WTC11 (cell line): ENCODE results near the gene ABCF2. TPM values are rescaled to one million over a fixed set of nuclear protein-coding genes. Genes with fewer than 3 reads are reported as not detected.

Experiments used
- ATAC-seq: fragments of 200-7000 bp; cut with Tn5 transposase; 2 replicates; pipeline ENCODE4 v1.10.0; 2021; ENCODE audit warnings: mild to moderate bottlenecking, moderate library complexity
- CTCF ChIA-PET: fragments of 300-600 bp; sonication (Branson Sonifier 250); formaldehyde crosslinking; loops from one replicate; lab custom pipeline; 2021; ENCODE audit warnings: antibody characterized with exemption; lab: Charles Lee
- POLR2A ChIA-PET: fragments of 350-600 bp; sonication (Branson Sonifier 250); formaldehyde crosslinking; loops from one replicate; lab custom pipeline; 2021; ENCODE audit warnings: antibody characterized with exemption; lab: Charles Lee
- DNase-seq: peaks from one replicate; pipeline ENCODE4 v3.0.0; 2021; ENCODE audit warnings: low spot score
- H3K27ac Mint-ChIP-seq: 2 replicates; pipeline ENCODE4 v1.8.0; 2021; ENCODE audit warnings: mixed read lengths
- H3K27me3 Mint-ChIP-seq: 2 replicates; pipeline ENCODE4 v1.8.0; 2021; ENCODE audit warnings: low read depth, mild to moderate bottlenecking, moderate library complexity, mixed read lengths
- H3K36me3 Mint-ChIP-seq: 2 replicates; pipeline ENCODE4 v1.8.0; 2021; ENCODE audit warnings: mixed read lengths
- H3K4me1 Mint-ChIP-seq: 2 replicates; pipeline ENCODE4 v1.8.0; 2022; ENCODE audit warnings: mixed read lengths
- H3K4me3 Mint-ChIP-seq: 2 replicates; pipeline ENCODE4 v1.8.0; 2021; ENCODE audit warnings: mild to moderate bottlenecking, moderate library complexity, mixed read lengths
- H3K9me3 Mint-ChIP-seq: 2 replicates; pipeline ENCODE4 v1.8.0; 2021; ENCODE audit warnings: mixed read lengths
- ATF1 ChIP-seq: sonication (generic); formaldehyde crosslinking; IDR thresholded peaks from 2 replicates; pipeline ENCODE4 v1.8.1; 2023; ENCODE audit warnings: mild to moderate bottlenecking, moderate library complexity, missing genetic modification reagents
- CREB1 ChIP-seq: sonication (generic); formaldehyde crosslinking; IDR thresholded peaks from 2 replicates; pipeline ENCODE4 v1.8.0; 2023; ENCODE audit warnings: mild to moderate bottlenecking, missing genetic modification reagents
- E2F1 ChIP-seq: sonication (generic); formaldehyde crosslinking; IDR thresholded peaks from 2 replicates; pipeline ENCODE4 v1.8.0; 2022; ENCODE audit warnings: mild to moderate bottlenecking, missing genetic modification reagents
- FOXK1 ChIP-seq: sonication (generic); formaldehyde crosslinking; IDR thresholded peaks from 2 replicates; pipeline ENCODE4 v1.8.0; 2022; ENCODE audit warnings: mild to moderate bottlenecking, moderate library complexity, missing genetic modification reagents
- HMGA2 ChIP-seq: fragments of 250-450 bp; sonication (Bioruptor Pico); IDR thresholded peaks from 2 replicates; pipeline ENCODE4 v1.4.0; 2021; ENCODE audit warnings: mild to moderate bottlenecking, moderate library complexity
- JAZF1 ChIP-seq: fragments of 250-450 bp; sonication (Bioruptor Pico); IDR thresholded peaks from 2 replicates; pipeline ENCODE4 v1.9.0; 2021; ENCODE audit warnings: moderate library complexity, mild to moderate bottlenecking, inconsistent platforms
- KAT7 ChIP-seq: sonication (generic); formaldehyde crosslinking; IDR thresholded peaks from 2 replicates; pipeline ENCODE4 v1.8.1; 2023; ENCODE audit warnings: missing genetic modification reagents, mild to moderate bottlenecking, borderline replicate concordance
- MAX ChIP-seq: sonication (generic); formaldehyde crosslinking; IDR thresholded peaks from 2 replicates; pipeline ENCODE4 v1.8.0; 2022; ENCODE audit warnings: mild to moderate bottlenecking, missing genetic modification reagents
- NFE2L1 ChIP-seq: sonication (generic); formaldehyde crosslinking; IDR thresholded peaks from 2 replicates; pipeline ENCODE4 v1.8.1; 2023; ENCODE audit warnings: missing genetic modification reagents
- NR2C2 ChIP-seq: sonication (generic); formaldehyde crosslinking; IDR thresholded peaks from 2 replicates; pipeline ENCODE4 v1.8.0; 2022; ENCODE audit warnings: mild to moderate bottlenecking, missing genetic modification reagents
- PRRX2 ChIP-seq: fragments of 250-450 bp; sonication (Bioruptor Pico); IDR thresholded peaks from 2 replicates; pipeline ENCODE4 v1.8.0; 2021; ENCODE audit warnings: mild to moderate bottlenecking
- RELA ChIP-seq: sonication (generic); formaldehyde crosslinking; IDR thresholded peaks from 2 replicates; pipeline ENCODE4 v1.8.1; 2022; ENCODE audit warnings: missing genetic modification reagents, mild to moderate bottlenecking, borderline replicate concordance
- RORB ChIP-seq: fragments of 250-450 bp; sonication (Bioruptor Pico); IDR thresholded peaks from 2 replicates; pipeline ENCODE4 v1.9.0; 2021; ENCODE audit warnings: mild to moderate bottlenecking
- TEAD1 ChIP-seq: sonication (generic); formaldehyde crosslinking; IDR thresholded peaks from 2 replicates; pipeline ENCODE4 v1.8.0; 2022; ENCODE audit warnings: mild to moderate bottlenecking, missing genetic modification reagents
- total RNA-seq: library from RNA; stranded (reverse); gene quantifications from 3 replicates; pipeline ENCODE4 v1.2.3, GENCODE V29; 2021
- TF ChIP-seq, protein P1 (sequence below): fragments of 250-450 bp; sonication (Bioruptor Pico); IDR thresholded peaks from 2 replicates; pipeline ENCODE4 v1.9.0; 2021; ENCODE audit warnings: moderate library complexity, mild to moderate bottlenecking, inconsistent platforms, borderline replicate concordance
- TF ChIP-seq, protein P2 (sequence below): sonication (generic); formaldehyde crosslinking; IDR thresholded peaks from 2 replicates; pipeline ENCODE4 v1.8.1; 2022; ENCODE audit warnings: low read depth, mild to moderate bottlenecking, moderate library complexity, missing genetic modification reagents, borderline replicate concordance
- TF ChIP-seq, protein P3 (sequence below): sonication (generic); formaldehyde crosslinking; IDR thresholded peaks from 2 replicates; pipeline ENCODE4 v1.8.1; 2023; ENCODE audit warnings: mild to moderate bottlenecking, moderate library complexity, missing genetic modification reagents
- TF ChIP-seq, protein P4 (sequence below): sonication (generic); formaldehyde crosslinking; IDR thresholded peaks from 2 replicates; pipeline ENCODE4 v1.8.0; 2022; ENCODE audit warnings: mild to moderate bottlenecking, missing genetic modification reagents
- TF ChIP-seq, protein P5 (sequence below): sonication (generic); formaldehyde crosslinking; IDR thresholded peaks from 2 replicates; pipeline ENCODE4 v1.8.0; 2022; ENCODE audit warnings: missing genetic modification reagents

The ABCF2 gene
- total RNA-seq, 1 experiment from 2014 or later, result 43.7 TPM

DNA sequence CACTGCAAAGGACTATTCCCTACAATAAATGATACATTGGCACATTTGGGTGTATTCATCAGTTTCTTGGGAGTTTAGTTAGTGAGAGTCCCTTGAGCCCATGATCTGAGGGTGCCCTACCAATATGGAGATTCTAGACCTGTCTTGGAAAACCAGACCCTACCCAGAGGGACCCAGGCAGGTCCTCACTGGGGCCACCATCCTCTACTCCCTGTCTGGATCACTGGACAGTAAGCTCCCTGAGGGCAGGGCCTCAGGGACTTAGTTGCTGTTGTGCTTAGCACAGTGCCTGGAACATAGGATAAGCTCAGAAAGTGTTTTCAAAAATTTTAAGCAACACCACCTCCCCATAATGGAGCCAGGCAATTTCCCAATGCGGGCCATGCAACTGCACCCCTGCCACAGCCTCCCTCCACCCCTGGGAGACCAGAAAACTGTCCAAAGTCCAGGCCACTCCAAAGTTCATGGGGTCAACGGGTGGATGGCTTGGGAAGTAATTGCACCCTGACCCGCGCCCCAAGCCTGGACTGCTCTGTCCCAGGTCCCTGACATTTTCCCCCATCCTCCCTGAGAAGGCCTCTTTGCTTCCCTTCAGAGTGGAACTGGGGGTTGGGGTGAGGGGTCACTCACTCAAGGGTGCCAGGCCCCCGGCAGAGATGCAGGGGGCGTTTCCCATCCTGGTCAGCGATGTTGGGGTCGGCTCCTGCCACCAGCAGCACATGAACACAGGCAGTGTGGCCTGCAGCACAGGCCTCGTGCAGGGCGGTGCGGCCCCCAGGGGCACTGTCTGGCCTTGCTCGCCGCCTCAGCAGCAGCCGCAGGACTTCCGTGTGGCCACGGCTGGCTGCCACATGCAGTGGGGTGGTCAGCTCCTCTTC is 41.0 kb downstream of the ABCF2 start:
- Mint-ChIP-seq H3K27me3 (no peaks in the 10 kb centered on the region; the same call in 1 of the 2 replicates), H3K4me3 (no peak overlapping the region), H3K36me3 (no peaks in the 10 kb centered on the region), H3K4me1 (no peaks in the 10 kb centered on the region), H3K27ac (no peak overlapping the region), H3K9me3 (no peaks in the 10 kb centered on the region)
- POLR2A ChIA-PET, result no interaction called here
- TF ChIP-seq, protein P1, sequence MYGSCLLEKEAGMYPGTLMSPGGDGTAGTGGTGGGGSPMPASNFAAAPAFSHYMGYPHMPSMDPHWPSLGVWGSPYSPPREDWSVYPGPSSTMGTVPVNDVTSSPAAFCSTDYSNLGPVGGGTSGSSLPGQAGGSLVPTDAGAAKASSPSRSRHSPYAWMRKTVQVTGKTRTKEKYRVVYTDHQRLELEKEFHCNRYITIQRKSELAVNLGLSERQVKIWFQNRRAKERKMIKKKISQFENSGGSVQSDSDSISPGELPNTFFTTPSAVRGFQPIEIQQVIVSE (CRISPR knock-in tag), result no peak
- TF ChIP-seq TEAD1 (CRISPR knock-in tag), result no peak
- no peak for TF ChIP-seq NR2C2
- TF ChIP-seq NFE2L1 (CRISPR knock-in tag), result no peak
- ATAC-seq, result no peak
- CTCF ChIA-PET, result interaction anchor here (0.9 kb wide), 1 partner anchor 165 kb away, joined by 3 read pairs; no protein-coding TSS in a partner anchor
- no peak for DNase-seq

GRCh38 chr7:151181011-151181431 is 46.0 kb downstream of the ABCF2 start:
- peaks cover 3% of the 10 kb centered on the region; the same call in 1 of the 2 replicates for H3K4me1 Mint-ChIP-seq
- POLR2A ChIA-PET, result no interaction called here
- H3K4me3 Mint-ChIP-seq, result no peak overlapping the region
- H3K27me3 Mint-ChIP-seq, result peaks cover 19% of the 10 kb centered on the region
- H3K9me3 Mint-ChIP-seq, result no peaks in the 10 kb centered on the region
- TF ChIP-seq RELA (no peak), KAT7 (no peak), HMGA2 (CRISPR knock-in tag) (no peak), RORB (CRISPR knock-in tag) (no peak), PRRX2 (CRISPR knock-in tag) (no peak), MAX (CRISPR knock-in tag) (no peak), ATF1 (CRISPR knock-in tag) (no peak), FOXK1 (CRISPR knock-in tag) (no peak), CREB1 (CRISPR knock-in tag) (no peak), JAZF1 (CRISPR knock-in tag) (no peak), NFE2L1 (CRISPR knock-in tag) (no peak), E2F1 (CRISPR knock-in tag) (no peak)
- TF ChIP-seq, protein P2, sequence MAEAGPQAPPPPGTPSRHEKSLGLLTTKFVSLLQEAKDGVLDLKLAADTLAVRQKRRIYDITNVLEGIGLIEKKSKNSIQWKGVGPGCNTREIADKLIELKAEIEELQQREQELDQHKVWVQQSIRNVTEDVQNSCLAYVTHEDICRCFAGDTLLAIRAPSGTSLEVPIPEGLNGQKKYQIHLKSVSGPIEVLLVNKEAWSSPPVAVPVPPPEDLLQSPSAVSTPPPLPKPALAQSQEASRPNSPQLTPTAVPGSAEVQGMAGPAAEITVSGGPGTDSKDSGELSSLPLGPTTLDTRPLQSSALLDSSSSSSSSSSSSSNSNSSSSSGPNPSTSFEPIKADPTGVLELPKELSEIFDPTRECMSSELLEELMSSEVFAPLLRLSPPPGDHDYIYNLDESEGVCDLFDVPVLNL (CRISPR knock-in tag), result no peak
- TF ChIP-seq, protein P3, sequence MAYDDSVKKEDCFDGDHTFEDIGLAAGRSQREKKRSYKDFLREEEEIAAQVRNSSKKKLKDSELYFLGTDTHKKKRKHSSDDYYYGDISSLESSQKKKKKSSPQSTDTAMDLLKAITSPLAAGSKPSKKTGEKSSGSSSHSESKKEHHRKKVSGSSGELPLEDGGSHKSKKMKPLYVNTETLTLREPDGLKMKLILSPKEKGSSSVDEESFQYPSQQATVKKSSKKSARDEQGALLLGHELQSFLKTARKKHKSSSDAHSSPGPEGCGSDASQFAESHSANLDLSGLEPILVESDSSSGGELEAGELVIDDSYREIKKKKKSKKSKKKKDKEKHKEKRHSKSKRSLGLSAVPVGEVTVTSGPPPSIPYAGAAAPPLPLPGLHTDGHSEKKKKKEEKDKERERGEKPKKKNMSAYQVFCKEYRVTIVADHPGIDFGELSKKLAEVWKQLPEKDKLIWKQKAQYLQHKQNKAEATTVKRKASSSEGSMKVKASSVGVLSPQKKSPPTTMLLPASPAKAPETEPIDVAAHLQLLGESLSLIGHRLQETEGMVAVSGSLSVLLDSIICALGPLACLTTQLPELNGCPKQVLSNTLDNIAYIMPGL (CRISPR knock-in tag), result no peak
- TF ChIP-seq, protein P4, sequence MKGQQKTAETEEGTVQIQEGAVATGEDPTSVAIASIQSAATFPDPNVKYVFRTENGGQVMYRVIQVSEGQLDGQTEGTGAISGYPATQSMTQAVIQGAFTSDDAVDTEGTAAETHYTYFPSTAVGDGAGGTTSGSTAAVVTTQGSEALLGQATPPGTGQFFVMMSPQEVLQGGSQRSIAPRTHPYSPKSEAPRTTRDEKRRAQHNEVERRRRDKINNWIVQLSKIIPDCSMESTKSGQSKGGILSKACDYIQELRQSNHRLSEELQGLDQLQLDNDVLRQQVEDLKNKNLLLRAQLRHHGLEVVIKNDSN (CRISPR knock-in tag), result no peak
- TF ChIP-seq, protein P5, sequence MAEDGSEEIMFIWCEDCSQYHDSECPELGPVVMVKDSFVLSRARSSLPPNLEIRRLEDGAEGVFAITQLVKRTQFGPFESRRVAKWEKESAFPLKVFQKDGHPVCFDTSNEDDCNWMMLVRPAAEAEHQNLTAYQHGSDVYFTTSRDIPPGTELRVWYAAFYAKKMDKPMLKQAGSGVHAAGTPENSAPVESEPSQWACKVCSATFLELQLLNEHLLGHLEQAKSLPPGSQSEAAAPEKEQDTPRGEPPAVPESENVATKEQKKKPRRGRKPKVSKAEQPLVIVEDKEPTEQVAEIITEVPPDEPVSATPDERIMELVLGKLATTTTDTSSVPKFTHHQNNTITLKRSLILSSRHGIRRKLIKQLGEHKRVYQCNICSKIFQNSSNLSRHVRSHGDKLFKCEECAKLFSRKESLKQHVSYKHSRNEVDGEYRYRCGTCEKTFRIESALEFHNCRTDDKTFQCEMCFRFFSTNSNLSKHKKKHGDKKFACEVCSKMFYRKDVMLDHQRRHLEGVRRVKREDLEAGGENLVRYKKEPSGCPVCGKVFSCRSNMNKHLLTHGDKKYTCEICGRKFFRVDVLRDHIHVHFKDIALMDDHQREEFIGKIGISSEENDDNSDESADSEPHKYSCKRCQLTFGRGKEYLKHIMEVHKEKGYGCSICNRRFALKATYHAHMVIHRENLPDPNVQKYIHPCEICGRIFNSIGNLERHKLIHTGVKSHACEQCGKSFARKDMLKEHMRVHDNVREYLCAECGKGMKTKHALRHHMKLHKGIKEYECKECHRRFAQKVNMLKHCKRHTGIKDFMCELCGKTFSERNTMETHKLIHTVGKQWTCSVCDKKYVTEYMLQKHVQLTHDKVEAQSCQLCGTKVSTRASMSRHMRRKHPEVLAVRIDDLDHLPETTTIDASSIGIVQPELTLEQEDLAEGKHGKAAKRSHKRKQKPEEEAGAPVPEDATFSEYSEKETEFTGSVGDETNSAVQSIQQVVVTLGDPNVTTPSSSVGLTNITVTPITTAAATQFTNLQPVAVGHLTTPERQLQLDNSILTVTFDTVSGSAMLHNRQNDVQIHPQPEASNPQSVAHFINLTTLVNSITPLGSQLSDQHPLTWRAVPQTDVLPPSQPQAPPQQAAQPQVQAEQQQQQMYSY, result no peak
- TF ChIP-seq, all 79 proteins: peak for 0
- H3K36me3 Mint-ChIP-seq, result no peaks in the 10 kb centered on the region
- DNase-seq (no peak), ATAC-seq (no peak)
- H3K27ac Mint-ChIP-seq, result no peak overlapping the region
- CTCF ChIA-PET, result interaction anchor here (0.6 kb wide), 1 partner anchor 15 kb away, joined by 3 read pairs; no protein-coding TSS in a partner anchor
